Kidney epithelial cell (primary cell): ENCODE measurements around the gene PI4K2B. TPM values are rescaled to one million over a fixed set of nuclear protein-coding genes. Genes with fewer than 3 reads are reported as not detected.
"Not testable (repeated sequence)": the region's sequence is repeated elsewhere in the genome, so short reads cannot be mapped to it uniquely, and the experiment has no call there.

ENCODE experiments used
- DNase-seq: peaks from one replicate; pipeline ENCODE4 v3.0.0-alpha.2; 2010; ENCODE audit warnings: low read depth
- H3K27me3 ChIP-seq: 2 replicates; pipeline ENCODE4 v1.6.0; 2011; ENCODE audit warnings: low read length; ENCODE audit not compliant: control insufficient read depth, insufficient read depth
- H3K36me3 ChIP-seq: 2 replicates; pipeline ENCODE4 v1.5.1; 2011; ENCODE audit warnings: low read length; ENCODE audit not compliant: control insufficient read depth, insufficient read depth
- H3K4me3 ChIP-seq: 2 replicates; pipeline ENCODE4 v1.5.1; 2011; ENCODE audit warnings: low read depth, mild to moderate bottlenecking, control low read depth, low read length
- CTCF ChIP-seq: IDR thresholded peaks from 2 replicates; pipeline ENCODE4 v1.5.1; 2011; ENCODE audit warnings: mild to moderate bottlenecking, moderate library complexity, low read length, control low read depth, inconsistent platforms; ENCODE audit not compliant: insufficient read depth, poor library complexity, severe bottlenecking
- total RNA-seq: library from RNA; depleted of rRNA; stranded (reverse); fragments of >200 nt; gene quantifications from 2 replicates; pipeline ENCODE4 v1.2.3, GENCODE V29; 2015

PI4K2B gene
- total RNA-seq, 1 donor from 2014 or later: 10.9 TPM

- no peaks in the 10 kb centered on the region for H3K27me3 ChIP-seq
- TF ChIP-seq CTCF: no peak
These were observed 3.1 kb downstream of the PI4K2B start for GRCh38 chr4:25236971-25237370.

GRCh38 chr4:25238052-25238451 lies 4.2 kb downstream of the PI4K2B start:
- no peak overlapping the region for H3K4me3 ChIP-seq
- TF ChIP-seq CTCF: no peak
- no peaks in the 10 kb centered on the region for H3K27me3 ChIP-seq

More at GRCh38 chr4:25236971-25237370, 3.1 kb downstream of the PI4K2B start:
- no peak overlapping the region for H3K4me3 ChIP-seq
- DNase-seq: no peak
- H3K36me3 ChIP-seq: no peaks in the 10 kb centered on the region

GRCh38 chr4:25239528-25239927 lies 5.7 kb downstream of the PI4K2B start:
- not testable (repeated sequence) for H3K36me3 ChIP-seq, DNase-seq, H3K4me3 ChIP-seq, H3K27me3 ChIP-seq

More at GRCh38 chr4:25238052-25238451, 4.2 kb downstream of the PI4K2B start:
- H3K36me3 ChIP-seq: no peaks in the 10 kb centered on the region
- no peak for DNase-seq

- DNase-seq, H3K36me3 ChIP-seq, H3K4me3 ChIP-seq, H3K27me3 ChIP-seq: not testable (repeated sequence)
These were observed 6.9 kb downstream of the PI4K2B start for GRCh38 chr4:25240754-25241210.

- H3K27me3 ChIP-seq, H3K36me3 ChIP-seq, H3K4me3 ChIP-seq, DNase-seq: not testable (repeated sequence)
These were observed 8.4 kb downstream of the PI4K2B start for GRCh38 chr4:25242195-25242594.

GRCh38 chr4:25245181-25245580 lies 11.3 kb downstream of the PI4K2B start:
- no peak for TF ChIP-seq CTCF
- no peak for DNase-seq
- Histone ChIP-seq H3K36me3 (no peaks in the 10 kb centered on the region), H3K4me3 (no peak overlapping the region), H3K27me3 (no peaks in the 10 kb centered on the region)

- Histone ChIP-seq H3K4me3 (no peak overlapping the region), H3K36me3 (no peaks in the 10 kb centered on the region), H3K27me3 (no peaks in the 10 kb centered on the region)
- no peak for TF ChIP-seq CTCF
- no peak for DNase-seq
These were observed 13.1 kb downstream of the PI4K2B start for GRCh38 chr4:25246680-25247611.

- not testable (repeated sequence) for H3K36me3 ChIP-seq, H3K4me3 ChIP-seq, DNase-seq
These were observed 15.0 kb downstream of the PI4K2B start for GRCh38 chr4:25248875-25249274.

GRCh38 chr4:25249494-25249893 lies 15.7 kb downstream of the PI4K2B start:
- not testable (repeated sequence) for DNase-seq, H3K27me3 ChIP-seq, H3K4me3 ChIP-seq, H3K36me3 ChIP-seq

More at GRCh38 chr4:25248875-25249274, 15.0 kb downstream of the PI4K2B start:
- not testable (repeated sequence) for H3K27me3 ChIP-seq
